ENCODE results near the gene AEBP1.

- TF ChIP-seq POLR2A (IDR thresholded peaks at IDR 0.05) (no peak), CTCF (IDR thresholded peaks at IDR 0.05) (no peak)
These were observed 4.0 kb downstream of the AEBP1 start for GRCh38 chr7:44107961-44108767.
